OCI-LY7 (cell line): ENCODE measurements around the gene PA2G4.

Experiments used
- CTCF ChIP-seq: fragments of 200-600 bp; sonication (generic); conservative IDR thresholded peaks from 2 replicates; pipeline ENCODE4 v1.5.1; 2014; ENCODE audit warnings: mild to moderate bottlenecking, antibody characterized with exemption, low read length, moderate library complexity, mixed read lengths
- EZH2phosphoT487 ChIP-seq: fragments of 200-600 bp; sonication (generic); IDR thresholded peaks from 2 replicates; pipeline ENCODE4 v1.6.1; 2018; ENCODE audit warnings: low read depth, borderline replicate concordance, mild to moderate bottlenecking, mixed run types, antibody characterized with exemption, low read length, moderate library complexity, mixed read lengths

- TF ChIP-seq CTCF (no peak), EZH2phosphoT487 (no peak)
These were observed 58.3 kb downstream of the PA2G4 start for GRCh38 chr12:56162468-56163290.
